Heart left ventricle (tissue), 16 donors: ENCODE data around the gene REV3L. TPM values are rescaled to one million over a fixed set of nuclear protein-coding genes. Genes with fewer than 3 reads are reported as not detected.
"Not testable (repeated sequence)": the region's sequence is repeated elsewhere in the genome, so short reads cannot be mapped to it uniquely, and the experiment has no call there.

Experiments used
- ATAC-seq, 4 donors: fragments of 200-7000 bp; cut with Tn5 transposase; one replicate each; pipeline ENCODE4 v1.9.1; 2020 to 2022; ENCODE audit warnings: moderate library complexity in 4 of 4, mild to moderate bottlenecking in 3 of 4, moderate number of reproducible peaks in 1 of 4
- DNase-seq, 5 donors: peaks; one replicate each; pipeline ENCODE4 v3.0.0-alpha.2; 2020
- H3K27ac ChIP-seq, 12 donors: fragments of 200-600 bp; sonication (generic) in 4 of 12; one replicate each; pipeline versions ENCODE4 v1.5.0 to v1.8.0; 2016 to 2022; ENCODE audit warnings: mild to moderate bottlenecking in 2 of 12
- H3K27me3 ChIP-seq, 9 donors: fragments of 200-600 bp; sonication (generic) in 2 of 9; one replicate each; pipeline versions ENCODE4 v1.5.1 to v1.8.0; 2016 to 2022; ENCODE audit warnings: mild to moderate bottlenecking in 3 of 9
- H3K36me3 ChIP-seq, 9 donors: fragments of 200-600 bp; sonication (generic) in 2 of 9; one replicate each; pipeline versions ENCODE4 v1.5.0 to v1.8.0; 2018 to 2022; ENCODE audit warnings: mild to moderate bottlenecking in 2 of 9
- H3K4me1 ChIP-seq, 12 donors: fragments of 200-600 bp; sonication (generic) in 4 of 12; one replicate each; pipeline versions ENCODE4 v1.5.0 to v1.8.0; 2016 to 2022; ENCODE audit warnings: mild to moderate bottlenecking in 3 of 12
- H3K4me3 ChIP-seq, 12 donors: fragments of 200-600 bp; sonication (generic) in 4 of 12; one replicate each; pipeline versions ENCODE4 v1.5.0 to v1.8.0; 2017 to 2022; ENCODE audit warnings: mild to moderate bottlenecking in 9 of 12, moderate library complexity in 4 of 12
- H3K9me3 ChIP-seq, 12 donors: fragments of 200-600 bp; sonication (generic) in 4 of 12; one replicate each; pipeline versions ENCODE4 v1.5.0 to v1.8.0; 2016 to 2022; ENCODE audit warnings: mild to moderate bottlenecking in 1 of 12
- CTCF ChIP-seq, 12 donors: fragments of 200-600 bp; sonication (generic) in 4 of 12; IDR thresholded peaks; one replicate each; pipeline versions ENCODE4 v1.5.0 to v1.8.0; 2018 to 2022; ENCODE audit warnings: antibody characterized with exemption in 12 of 12, mild to moderate bottlenecking in 5 of 12
- POLR2A ChIP-seq, 2 donors: fragments of 450-650 bp; IDR thresholded peaks; one replicate each; pipeline ENCODE4 v1.6.1; 2017; ENCODE audit warnings: antibody characterized with exemption in 2 of 2, mild to moderate bottlenecking in 2 of 2, moderate library complexity in 2 of 2
- WGBS, 4 donors: extraction: QIAGEN DNeasy Blood & Tissue Kit in 2 of 4; methylation state at CpG; one replicate each; pipeline versions ENCODE4 v1.1.5 to v1.1.7; 2013 to 2018; 5-methylcytosine and 5-hydroxymethylcytosine counted together
- intact Hi-C, 10 donors: fragments of 100-400 bp; cut with DNase I; formaldehyde crosslinking; loops; one replicate each; pipeline versions ENCODE4 v1.11.1 to v1.14.2; 2022
- polyA plus RNA-seq, 2 donors: library from polyadenylated mRNA; stranded (reverse); fragments of 200-250 nt; gene quantifications; one replicate each; pipeline ENCODE4 v1.2.3, GENCODE V29; 2013
- total RNA-seq, 9 donors: library from RNA; depleted of rRNA in 2 of 9; stranded (reverse); fragments of >200 nt in 2 of 9; fragmentation: NEBNext Ultra II Directional in 3 of 9; extraction: Animal tissue kit (Norgen Biotek cat#: 25700) in 3 of 9; gene quantifications; one replicate each; pipeline versions ENCODE4 v1.1.0 to v1.2.4, GENCODE V29; 2016 to 2023
- donor health status: ischemic (EF 13 %, LVEDD 7.1; RV severe dilation, severe dysfunction).
- donor health status: healthy with polysubstance abuse.
- donor health status: DM: no; HTN: yes; CAD: no.
- donor health status: DM: no; HTN: no; CAD: no.
- donor health status: ischemic (EF 25% LVEDD 6.9; RV normal size, moderate dysfunction).
- donor health status: ischemic (EF 25% LVEDD 5.7; RV mildly dilated, moderate dysfunction).
- donor health status: healthy.
- donor health status: DM: yes; HTN: yes; CAD: no.
- donor health status: ischemic (EF 35%, LVEDD 5.7; RV mildly dilated, moderate dysfunction).
- donor health status: nonischemic (EF 11% LVEDD 7.7; RV severe dilation, severe dysfunction).
- donor health status: DM: yes; HTN: yes; CAD: no.
- donor health status: PGD.
- donor health status: ischemic (EF 29% LVEDD 5.4; RV normal size, mild dysfunction).
- donor health status: nonischemic (EF 23%, LVEDD 6.1; RV moderate dilation, normal function).

REV3L gene
- total and polyA plus RNA-seq, 11 donors, result 6.1 to 20.0 (median 13.0) TPM

DNA sequence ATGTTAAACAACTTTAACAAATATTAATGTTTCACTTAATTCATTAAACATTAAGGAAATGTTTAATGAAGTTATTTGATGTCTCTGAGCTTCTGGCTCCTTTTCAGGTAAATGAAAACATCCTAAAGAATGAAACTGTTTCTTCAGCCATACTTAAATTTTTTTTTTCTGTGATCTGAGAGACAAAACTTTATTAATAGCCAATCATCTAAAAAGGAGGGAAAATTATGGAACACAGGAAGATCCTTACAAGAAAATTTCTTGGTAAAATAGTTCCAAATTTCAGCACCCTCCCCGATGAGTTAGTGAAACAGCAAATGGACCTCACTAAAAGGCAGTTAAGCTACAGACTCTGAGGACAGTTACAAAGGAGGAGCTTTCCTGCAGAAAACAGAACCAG is 185.2 kb downstream of the REV3L start:
- no peaks in the 10 kb centered on the region for H3K27me3 ChIP-seq
- intact Hi-C loops, result no loop called here
- peaks cover 0 to 15% (median 3%) of the 10 kb centered on the region in 12 donors for H3K9me3 ChIP-seq
- WGBS, 4 donors, result 84 to 97% (median 93%) methylated on average over 1 of the region's 1 CpG
- H3K36me3 ChIP-seq, result peaks cover 0 to 37% (median 19%) of the 10 kb centered on the region in 9 donors
- peaks cover 0 to 5% (median 0%) of the 10 kb centered on the region in 12 donors for H3K4me1 ChIP-seq
- DNase-seq (no peak), ATAC-seq (no peak)
- no peak for TF ChIP-seq CTCF (IDR thresholded peaks at IDR 0.05)
- TF ChIP-seq POLR2A (IDR thresholded peaks at IDR 0.05), result no peak
- no peak overlapping the region for H3K4me3 ChIP-seq
- H3K27ac ChIP-seq, result no peak overlapping the region

DNA sequence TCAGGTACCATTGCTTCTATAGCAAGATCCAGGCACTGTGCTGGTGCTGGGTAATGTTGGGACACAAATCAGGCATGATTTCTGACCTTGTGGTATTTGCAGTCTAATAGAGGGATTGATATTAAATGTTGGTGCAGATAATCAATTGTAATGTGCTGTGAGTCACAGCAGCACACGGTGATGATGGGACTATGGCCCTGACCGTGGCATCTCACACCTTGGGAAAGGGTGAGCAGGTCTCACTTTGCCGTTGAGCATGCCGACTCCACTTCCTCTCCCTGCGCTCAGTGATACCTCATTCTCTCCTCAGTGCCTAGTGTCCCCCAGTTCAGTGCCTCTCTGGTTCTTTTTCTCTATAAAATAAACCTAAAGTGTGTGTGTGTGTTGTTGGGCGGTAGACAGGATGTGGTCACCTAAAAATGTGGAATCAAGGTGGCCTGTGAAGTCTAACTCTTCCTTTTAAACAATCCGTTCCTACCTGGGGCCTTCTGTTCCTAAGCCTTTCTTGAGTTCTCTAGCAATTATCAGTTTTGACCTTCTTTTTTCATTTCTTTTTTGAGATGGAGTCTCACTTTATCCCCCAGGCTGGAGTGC is 188.5 kb downstream of the REV3L start:
- 92 to 97% (median 94%) methylated on average over 7 of the region's 7 CpGs for WGBS, 4 donors
- no peaks in the 10 kb centered on the region for H3K27me3 ChIP-seq
- H3K4me3 ChIP-seq, result no peak overlapping the region
- no peaks in the 10 kb centered on the region for H3K9me3 ChIP-seq
- intact Hi-C loops, result no loop called here
- peaks cover 0 to 21% (median 4%) of the 10 kb centered on the region in 9 donors for H3K36me3 ChIP-seq
- peaks cover 0 to 9% (median 0%) of the 10 kb centered on the region in 12 donors for H3K4me1 ChIP-seq
- H3K27ac ChIP-seq, result no peak overlapping the region
- no peak for TF ChIP-seq CTCF (IDR thresholded peaks at IDR 0.05)
- no peak for DNase-seq
- ATAC-seq, result no peak

- H3K36me3 ChIP-seq, result no peaks in the 10 kb centered on the region
- H3K27ac ChIP-seq, result no peak overlapping the region
- no peak overlapping the region for H3K4me3 ChIP-seq
- 94 to 100% (median 98%) methylated on average over 5 of the region's 5 CpGs for WGBS, 4 donors
- DNase-seq, result no peak
- intact Hi-C loops, result no loop called here
- H3K27me3 ChIP-seq, result no peaks in the 10 kb centered on the region
- H3K9me3 ChIP-seq, result no peaks in the 10 kb centered on the region
- ATAC-seq, result no peak
- peaks cover 0 to 9% (median 0%) of the 10 kb centered on the region in 12 donors for H3K4me1 ChIP-seq
- TF ChIP-seq POLR2A (IDR thresholded peaks at IDR 0.05), result no peak
- TF ChIP-seq CTCF (IDR thresholded peaks at IDR 0.05), result no peak
These were observed 191.4 kb downstream of the REV3L start for GRCh38 chr6:111291336-111292259.

GRCh38 chr6:111290689-111291335 is 192.2 kb downstream of the REV3L start:
- intact Hi-C loops, H3K4me3 ChIP-seq, H3K9me3 ChIP-seq, H3K27ac ChIP-seq, H3K27me3 ChIP-seq, H3K36me3 ChIP-seq, H3K4me1 ChIP-seq, DNase-seq: not testable (repeated sequence)
- ATAC-seq, result peak in 3 of 4 donors; percentile 16 to 75 (median 44)
- WGBS, 4 donors, result 43 to 54% (median 48%) methylated on average over 5 of the region's 5 CpGs

DNA sequence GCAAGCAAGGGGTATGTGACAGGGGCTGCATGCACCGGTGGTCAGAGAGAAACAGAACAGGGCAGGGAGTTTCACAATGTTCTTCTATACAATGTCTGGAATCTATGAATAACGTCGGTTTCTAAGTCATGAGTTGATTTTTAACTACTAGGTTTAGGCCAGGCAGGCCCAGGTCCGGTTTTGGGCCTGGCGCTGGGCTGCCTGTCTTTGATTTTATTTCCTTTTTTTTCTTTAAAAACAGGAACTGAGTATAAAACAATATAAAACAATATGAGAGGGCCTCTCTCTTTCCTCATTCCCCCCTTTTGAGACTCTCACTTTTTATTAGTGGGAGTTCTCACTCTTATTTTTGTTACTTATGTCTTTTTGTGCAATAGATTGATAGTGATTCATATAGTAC is 198.7 kb downstream of the REV3L start:
- H3K36me3 ChIP-seq, result peaks cover 0 to 17% (median 5%) of the 10 kb centered on the region in 9 donors
- 84 to 90% (median 87%) methylated on average over 5 of the region's 5 CpGs for WGBS, 4 donors
- H3K27ac ChIP-seq, H3K4me3 ChIP-seq, DNase-seq, H3K9me3 ChIP-seq, H3K27me3 ChIP-seq, H3K4me1 ChIP-seq, intact Hi-C loops, ATAC-seq: not testable (repeated sequence)
